Measurements from ENCODE around the gene TCF20.

TCF20 gene

GRCh38 chr22:42287174-42287890, 16.9 kb upstream of the TCF20 start:
- H3K4me1 ChIP-seq (ENCODE audit: insufficient read depth, low read length), result peaks cover 4% of the 10 kb centered on the region; the same call in 1 of the 2 replicates
- no peaks in the 10 kb centered on the region for H3K36me3 ChIP-seq (ENCODE audit: insufficient read depth, low read length)
- WGBS, result 73% methylated on average over 8 of the region's 8 CpGs
- no peak overlapping the region for H3K9ac ChIP-seq (ENCODE audit: low read depth, low read length)
- H3K27ac ChIP-seq (ENCODE audit: low read depth, low read length), result no peak overlapping the region
- H3K9me3 ChIP-seq (ENCODE audit: insufficient read depth, low read depth, low read length), result no peaks in the 10 kb centered on the region
- no peak overlapping the region for H3K4me3 ChIP-seq (ENCODE audit: low read length)
- peaks cover 42% of the 10 kb centered on the region for H3K27me3 ChIP-seq (ENCODE audit: insufficient read depth, low read length)

GRCh38 chr22:42286205-42286604, 15.8 kb upstream of the TCF20 start:
- Histone ChIP-seq H3K27ac (ENCODE audit: low read depth, low read length) (no peak overlapping the region), H3K4me1 (ENCODE audit: insufficient read depth, low read length) (peaks cover 4% of the 10 kb centered on the region; the same call in 1 of the 2 replicates), H3K9me3 (ENCODE audit: insufficient read depth, low read depth, low read length) (no peaks in the 10 kb centered on the region), H3K4me3 (ENCODE audit: low read length) (no peak overlapping the region), H3K27me3 (ENCODE audit: insufficient read depth, low read length) (peaks cover 53% of the 10 kb centered on the region), H3K9ac (ENCODE audit: low read depth, low read length) (no peak overlapping the region), H3K36me3 (ENCODE audit: insufficient read depth, low read length) (no peaks in the 10 kb centered on the region)
- 87% methylated on average over 3 of the region's 3 CpGs for WGBS

- Histone ChIP-seq H3K27me3 (ENCODE audit: insufficient read depth, low read length) (peaks cover 56% of the 10 kb centered on the region), H3K36me3 (ENCODE audit: insufficient read depth, low read length) (no peaks in the 10 kb centered on the region), H3K4me1 (ENCODE audit: insufficient read depth, low read length) (peaks cover 4% of the 10 kb centered on the region; the same call in 1 of the 2 replicates), H3K4me3 (ENCODE audit: low read length) (no peak overlapping the region), H3K9ac (ENCODE audit: low read depth, low read length) (no peak overlapping the region), H3K27ac (ENCODE audit: low read depth, low read length) (no peak overlapping the region), H3K9me3 (ENCODE audit: insufficient read depth, low read depth, low read length) (no peaks in the 10 kb centered on the region)
- WGBS, result 93% methylated on average over 5 of the region's 5 CpGs
Observed at GRCh38 chr22:42285604-42286003, 15.2 kb upstream of the TCF20 start.

GRCh38 chr22:42284643-42285181, 14.3 kb upstream of the TCF20 start:
- no peaks in the 10 kb centered on the region for H3K36me3 ChIP-seq (ENCODE audit: insufficient read depth, low read length)
- H3K27ac ChIP-seq (ENCODE audit: low read depth, low read length), result no peak overlapping the region
- H3K9ac ChIP-seq (ENCODE audit: low read depth, low read length), result no peak overlapping the region
- peaks cover 56% of the 10 kb centered on the region for H3K27me3 ChIP-seq (ENCODE audit: insufficient read depth, low read length)
- 93% methylated on average over 14 of the region's 14 CpGs for WGBS
- H3K4me3 ChIP-seq (ENCODE audit: low read length), result no peak overlapping the region
- no peaks in the 10 kb centered on the region for H3K9me3 ChIP-seq (ENCODE audit: insufficient read depth, low read depth, low read length)
- peaks cover 4% of the 10 kb centered on the region; the same call in 1 of the 2 replicates for H3K4me1 ChIP-seq (ENCODE audit: insufficient read depth, low read length)

GRCh38 chr22:42284202-42284591, 13.7 kb upstream of the TCF20 start:
- Histone ChIP-seq H3K4me1 (ENCODE audit: insufficient read depth, low read length) (peaks cover 4% of the 10 kb centered on the region; the same call in 1 of the 2 replicates), H3K9me3 (ENCODE audit: insufficient read depth, low read depth, low read length) (no peaks in the 10 kb centered on the region), H3K9ac (ENCODE audit: low read depth, low read length) (no peak overlapping the region), H3K36me3 (ENCODE audit: insufficient read depth, low read length) (no peaks in the 10 kb centered on the region), H3K4me3 (ENCODE audit: low read length) (no peak overlapping the region), H3K27me3 (ENCODE audit: insufficient read depth, low read length) (peaks cover 56% of the 10 kb centered on the region), H3K27ac (ENCODE audit: low read depth, low read length) (no peak overlapping the region)
- 69% methylated on average over 7 of the region's 7 CpGs for WGBS

- Histone ChIP-seq H3K9ac (ENCODE audit: low read depth, low read length) (0 out of 2 replicates have a peak overlapping the region, but pooled peaks have one; percentile 7), H3K4me3 (ENCODE audit: low read length) (peak overlapping the region; percentile 42), H3K27ac (ENCODE audit: low read depth, low read length) (no peak overlapping the region), H3K9me3 (ENCODE audit: insufficient read depth, low read depth, low read length) (no peaks in the 10 kb centered on the region), H3K4me1 (ENCODE audit: insufficient read depth, low read length) (peaks cover 4% of the 10 kb centered on the region; the same call in 1 of the 2 replicates), H3K27me3 (ENCODE audit: insufficient read depth, low read length) (peaks cover 56% of the 10 kb centered on the region), H3K36me3 (ENCODE audit: insufficient read depth, low read length) (no peaks in the 10 kb centered on the region)
- 4% methylated on average over 72 of the region's 72 CpGs for WGBS
Observed at GRCh38 chr22:42283278-42284201, 13.1 kb upstream of the TCF20 start.

- no peak overlapping the region for H3K9ac ChIP-seq (ENCODE audit: low read depth, low read length)
- H3K27me3 ChIP-seq (ENCODE audit: insufficient read depth, low read length), result peaks cover 56% of the 10 kb centered on the region
- no peaks in the 10 kb centered on the region for H3K36me3 ChIP-seq (ENCODE audit: insufficient read depth, low read length)
- no peak overlapping the region for H3K27ac ChIP-seq (ENCODE audit: low read depth, low read length)
- H3K9me3 ChIP-seq (ENCODE audit: insufficient read depth, low read depth, low read length), result no peaks in the 10 kb centered on the region
- peaks cover 4% of the 10 kb centered on the region; the same call in 1 of the 2 replicates for H3K4me1 ChIP-seq (ENCODE audit: insufficient read depth, low read length)
- peak overlapping the region; percentile 42 for H3K4me3 ChIP-seq (ENCODE audit: low read length)
- 5% methylated on average over 14 of the region's 14 CpGs for WGBS
Observed at GRCh38 chr22:42282943-42283277, 12.5 kb upstream of the TCF20 start.

GRCh38 chr22:42282252-42282942, 11.9 kb upstream of the TCF20 start:
- Histone ChIP-seq H3K9me3 (ENCODE audit: insufficient read depth, low read depth, low read length) (no peaks in the 10 kb centered on the region), H3K4me1 (ENCODE audit: insufficient read depth, low read length) (peaks cover 4% of the 10 kb centered on the region; the same call in 1 of the 2 replicates), H3K27me3 (ENCODE audit: insufficient read depth, low read length) (peaks cover 56% of the 10 kb centered on the region), H3K4me3 (ENCODE audit: low read length) (peak overlapping the region; percentile 42; the same call in 1 of the 2 replicates), H3K9ac (ENCODE audit: low read depth, low read length) (no peak overlapping the region), H3K36me3 (ENCODE audit: insufficient read depth, low read length) (no peaks in the 10 kb centered on the region), H3K27ac (ENCODE audit: low read depth, low read length) (no peak overlapping the region)
- WGBS, result 46% methylated on average over 22 of the region's 22 CpGs

- Histone ChIP-seq H3K4me1 (ENCODE audit: insufficient read depth, low read length) (peaks cover 4% of the 10 kb centered on the region; the same call in 1 of the 2 replicates), H3K27me3 (ENCODE audit: insufficient read depth, low read length) (peaks cover 56% of the 10 kb centered on the region), H3K9me3 (ENCODE audit: insufficient read depth, low read depth, low read length) (no peaks in the 10 kb centered on the region), H3K9ac (ENCODE audit: low read depth, low read length) (no peak overlapping the region), H3K4me3 (ENCODE audit: low read length) (no peak overlapping the region), H3K36me3 (ENCODE audit: insufficient read depth, low read length) (no peaks in the 10 kb centered on the region), H3K27ac (ENCODE audit: low read depth, low read length) (no peak overlapping the region)
- 77% methylated on average over 4 of the region's 4 CpGs for WGBS
Observed at GRCh38 chr22:42281706-42282251, 11.3 kb upstream of the TCF20 start.

- Histone ChIP-seq H3K9ac (ENCODE audit: low read depth, low read length) (no peak overlapping the region), H3K4me1 (ENCODE audit: insufficient read depth, low read length) (peaks cover 7% of the 10 kb centered on the region; the same call in 1 of the 2 replicates), H3K4me3 (ENCODE audit: low read length) (no peak overlapping the region), H3K27me3 (ENCODE audit: insufficient read depth, low read length) (peaks cover 51% of the 10 kb centered on the region), H3K36me3 (ENCODE audit: insufficient read depth, low read length) (no peaks in the 10 kb centered on the region), H3K27ac (ENCODE audit: low read depth, low read length) (no peak overlapping the region), H3K9me3 (ENCODE audit: insufficient read depth, low read depth, low read length) (no peaks in the 10 kb centered on the region)
- WGBS, result 91% methylated on average over 10 of the region's 10 CpGs
Observed at GRCh38 chr22:42281284-42281683, 10.8 kb upstream of the TCF20 start.

All from HUES64 (cell line).